Omental fat pad (tissue), 4 donors: ENCODE data around the gene NHP2. TPM values are rescaled to one million over a fixed set of nuclear protein-coding genes. Genes with fewer than 3 reads are reported as not detected.
"Not testable (repeated sequence)": the region's sequence is repeated elsewhere in the genome, so short reads cannot be mapped to it uniquely, and the experiment has no call there.

Source experiments
- ATAC-seq: fragments of 150-250 bp; one replicate; pipeline ENCODE4 v1.9.1; 2016; ENCODE audit warnings: mild to moderate bottlenecking, moderate library complexity; ENCODE audit not compliant: low FRiP score
- DNase-seq: peaks from one replicate; pipeline ENCODE4 v3.0.0-alpha.2; 2019; ENCODE audit warnings: low spot score
- CTCF ChIP-seq, 3 donors: fragments of 450-650 bp; IDR thresholded peaks; one replicate each; pipeline ENCODE4 v1.5.1; 2016 to 2017; ENCODE audit warnings: antibody characterized with exemption in 3 of 3, mild to moderate bottlenecking in 3 of 3, moderate library complexity in 2 of 3
- total RNA-seq, 4 donors: library from RNA; depleted of rRNA; stranded (reverse); fragments of >200 nt; gene quantifications; one replicate each; pipeline ENCODE4 v1.1.0, GENCODE V29; 2016

Gene NHP2
- 100 to 1,000 TPM; 173 to 241 (median 221) TPM for total RNA-seq

GRCh38 chr5:178153530-178154340 is at the start of gene NHP2:
NHP2 (minus strand) TSS chr5:178153885; CDS start chr5:178153817, 68 bp downstream.
- TF ChIP-seq CTCF (IDR thresholded peaks at IDR 0.05), result no peak
- ATAC-seq (peak; percentile 100), DNase-seq (peak; percentile 93)

- TF ChIP-seq CTCF (IDR thresholded peaks at IDR 0.05), result no peak
- no peak for DNase-seq
- ATAC-seq, result no peak
Measured at GRCh38 chr5:178202541-178202940, 48.9 kb upstream of the NHP2 start.

- DNase-seq (peak; percentile 7), ATAC-seq (no peak)
- TF ChIP-seq CTCF (IDR thresholded peaks at IDR 0.05), result no peak
Measured at GRCh38 chr5:178201927-178202235, 48.2 kb upstream of the NHP2 start.

- peak; percentile 15 for DNase-seq
- no peak for TF ChIP-seq CTCF (IDR thresholded peaks at IDR 0.05)
- ATAC-seq, result no peak
Measured at GRCh38 chr5:178201221-178201926, 47.7 kb upstream of the NHP2 start.

- DNase-seq (peak; percentile 16), ATAC-seq (no peak)
- TF ChIP-seq CTCF (IDR thresholded peaks at IDR 0.05), result no peak
Measured at GRCh38 chr5:178199581-178200434, 46.1 kb upstream of the NHP2 start.

- no peak for TF ChIP-seq CTCF (IDR thresholded peaks at IDR 0.05)
- no peak for ATAC-seq
- DNase-seq, result peak; percentile 14
Measured at GRCh38 chr5:178198706-178199105, 45.0 kb upstream of the NHP2 start.

GRCh38 chr5:178198151-178198550 is 44.5 kb upstream of the NHP2 start:
- not testable (repeated sequence) for ATAC-seq
- peak; percentile 22 for DNase-seq
